OCI-LY1 (cell line): ENCODE measurements around the gene HES1.
"Not testable (repeated sequence)": the region's sequence is repeated elsewhere in the genome, so short reads cannot be mapped to it uniquely, and the experiment has no call there.

Source experiments
- H2AFZ ChIP-seq: fragments of 200-600 bp; sonication (generic), shearing (Covaris generic); 2 replicates; pipeline ENCODE4 v1.6.0; 2014; ENCODE audit warnings: antibody characterized with exemption, mild to moderate bottlenecking, low read length
- H3F3A ChIP-seq: fragments of 200-600 bp; sonication (generic), shearing (Covaris generic); 2 replicates; pipeline ENCODE4 v1.6.0; 2014; ENCODE audit warnings: mild to moderate bottlenecking, antibody characterized with exemption, low read length, moderate library complexity; ENCODE audit not compliant: insufficient read depth
- H3K27ac ChIP-seq: fragments of 200-600 bp; sonication (generic); 2 replicates; pipeline ENCODE4 v1.5.1; 2014; ENCODE audit warnings: low read length, mixed run types, mild to moderate bottlenecking, low read depth; ENCODE audit not compliant: poor library complexity, severe bottlenecking
- H3K27me3 ChIP-seq: fragments of 200-600 bp; sonication (generic); 2 replicates; pipeline ENCODE4 v1.6.0; 2014; ENCODE audit warnings: antibody characterized with exemption, mild to moderate bottlenecking, low read length, moderate library complexity; ENCODE audit not compliant: insufficient read depth
- H3K36me3 ChIP-seq: fragments of 200-600 bp; sonication (generic); 2 replicates; pipeline ENCODE4 v1.6.1; 2014; ENCODE audit warnings: mild to moderate bottlenecking, antibody characterized with exemption, low read length, moderate library complexity, mixed read lengths; ENCODE audit not compliant: insufficient read depth
- H3K4me1 ChIP-seq: fragments of 200-600 bp; sonication (generic); 2 replicates; pipeline ENCODE4 v1.5.1; 2014; ENCODE audit warnings: mild to moderate bottlenecking, low read length, moderate library complexity; ENCODE audit not compliant: insufficient read depth, severe bottlenecking
- H3K4me2 ChIP-seq: fragments of 200-600 bp; sonication (generic), shearing (Covaris generic); 2 replicates; pipeline ENCODE4 v1.6.1; 2014; ENCODE audit warnings: low read length
- H3K4me3 ChIP-seq: fragments of 200-600 bp; sonication (generic); 2 replicates; pipeline ENCODE4 v1.5.1; 2014; ENCODE audit warnings: low read length, low read depth, mild to moderate bottlenecking, mixed read lengths; ENCODE audit not compliant: poor library complexity, severe bottlenecking
- H3K79me2 ChIP-seq: fragments of 200-600 bp; shearing (Covaris generic); 2 replicates; pipeline ENCODE4 v1.6.1; 2016; ENCODE audit warnings: mixed run types, low read length, mixed read lengths; ENCODE audit not compliant: insufficient read depth
- H3K9ac ChIP-seq: fragments of 200-600 bp; sonication (generic), shearing (Covaris generic); 2 replicates; pipeline ENCODE4 v1.6.1; 2014; ENCODE audit warnings: mild to moderate bottlenecking, low read length, mixed read lengths
- H3K9me2 ChIP-seq: fragments of 200-600 bp; sonication (generic), shearing (Covaris generic); 2 replicates; pipeline ENCODE4 v1.6.1; 2014; ENCODE audit warnings: low read depth, mild to moderate bottlenecking, low read length, mixed read lengths
- H3K9me3 ChIP-seq: fragments of 200-600 bp; shearing (Covaris generic); 2 replicates; pipeline ENCODE4 v1.6.1; 2014; ENCODE audit warnings: low read length, mixed read lengths
- H4K20me1 ChIP-seq: fragments of 200-600 bp; sonication (generic), shearing (Covaris generic); 2 replicates; pipeline ENCODE4 v1.6.0; 2016; ENCODE audit warnings: mild to moderate bottlenecking, low read length; ENCODE audit not compliant: insufficient read depth
- EZH2 ChIP-seq: fragments of 200-600 bp; sonication (generic), shearing (Covaris generic); IDR thresholded peaks from 2 replicates; pipeline ENCODE4 v1.8.0; 2017; ENCODE audit warnings: borderline replicate concordance, mixed run types, mild to moderate bottlenecking, antibody characterized with exemption, low read length, moderate library complexity, mixed read lengths
- TF ChIP-seq, protein P1 (sequence below): fragments of 200-600 bp; sonication (generic), shearing (Covaris generic); IDR thresholded peaks from 2 replicates; pipeline ENCODE4 v1.5.1; 2017; ENCODE audit warnings: mild to moderate bottlenecking, antibody characterized with exemption, low read length, moderate library complexity, mixed read lengths

Gene HES1

DNA sequence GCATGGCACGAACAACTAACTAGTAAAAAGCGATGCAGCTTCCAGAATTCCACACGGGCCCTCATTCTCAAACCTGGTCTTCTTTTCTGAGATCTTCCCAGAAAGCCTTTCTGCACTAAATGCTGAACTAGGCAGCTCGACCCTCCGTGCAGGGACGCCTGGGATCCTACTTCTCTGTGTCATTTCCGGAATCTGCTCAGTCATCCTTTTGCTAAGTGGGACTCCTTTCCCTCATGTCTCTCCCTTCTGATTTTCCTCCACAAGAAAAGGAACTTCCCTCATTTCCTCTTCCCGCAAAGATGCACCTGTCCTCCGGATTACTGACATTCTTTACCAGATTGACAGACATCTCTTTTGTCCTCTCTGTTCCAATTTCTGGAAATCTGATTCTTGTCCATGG lies 9.2 kb upstream of the HES1 start:
- Histone ChIP-seq H3K9me3 (no peaks in the 10 kb centered on the region), H3K4me1 (peaks cover 10% of the 10 kb centered on the region), H3K27me3 (no peaks in the 10 kb centered on the region), H3K9ac (no peak overlapping the region), H3K4me2 (no peak overlapping the region), H3K9me2 (no peaks in the 10 kb centered on the region), H3K27ac (no peak overlapping the region), H2AFZ (no peak overlapping the region), H3K79me2 (no peaks in the 10 kb centered on the region), H3F3A (no peaks in the 10 kb centered on the region), H4K20me1 (no peaks in the 10 kb centered on the region), H3K36me3 (no peaks in the 10 kb centered on the region), H3K4me3 (no peak overlapping the region)
- no peak for TF ChIP-seq EZH2
- TF ChIP-seq, protein P1, sequence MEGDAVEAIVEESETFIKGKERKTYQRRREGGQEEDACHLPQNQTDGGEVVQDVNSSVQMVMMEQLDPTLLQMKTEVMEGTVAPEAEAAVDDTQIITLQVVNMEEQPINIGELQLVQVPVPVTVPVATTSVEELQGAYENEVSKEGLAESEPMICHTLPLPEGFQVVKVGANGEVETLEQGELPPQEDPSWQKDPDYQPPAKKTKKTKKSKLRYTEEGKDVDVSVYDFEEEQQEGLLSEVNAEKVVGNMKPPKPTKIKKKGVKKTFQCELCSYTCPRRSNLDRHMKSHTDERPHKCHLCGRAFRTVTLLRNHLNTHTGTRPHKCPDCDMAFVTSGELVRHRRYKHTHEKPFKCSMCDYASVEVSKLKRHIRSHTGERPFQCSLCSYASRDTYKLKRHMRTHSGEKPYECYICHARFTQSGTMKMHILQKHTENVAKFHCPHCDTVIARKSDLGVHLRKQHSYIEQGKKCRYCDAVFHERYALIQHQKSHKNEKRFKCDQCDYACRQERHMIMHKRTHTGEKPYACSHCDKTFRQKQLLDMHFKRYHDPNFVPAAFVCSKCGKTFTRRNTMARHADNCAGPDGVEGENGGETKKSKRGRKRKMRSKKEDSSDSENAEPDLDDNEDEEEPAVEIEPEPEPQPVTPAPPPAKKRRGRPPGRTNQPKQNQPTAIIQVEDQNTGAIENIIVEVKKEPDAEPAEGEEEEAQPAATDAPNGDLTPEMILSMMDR = no peak

- Histone ChIP-seq H3K4me2 (no peak overlapping the region), H4K20me1 (no peaks in the 10 kb centered on the region), H3K36me3 (no peaks in the 10 kb centered on the region), H2AFZ (no peak overlapping the region), H3K27ac (no peak overlapping the region), H3K27me3 (no peaks in the 10 kb centered on the region), H3K4me1 (peaks cover 10% of the 10 kb centered on the region), H3K9ac (no peak overlapping the region), H3F3A (no peaks in the 10 kb centered on the region), H3K9me2 (no peaks in the 10 kb centered on the region), H3K79me2 (no peaks in the 10 kb centered on the region), H3K4me3 (no peak overlapping the region), H3K9me3 (no peaks in the 10 kb centered on the region)
- TF ChIP-seq, protein P1 = no peak
- no peak for TF ChIP-seq EZH2
Observed at GRCh38 chr3:194128202-194128918, 7.6 kb upstream of the HES1 start.

DNA sequence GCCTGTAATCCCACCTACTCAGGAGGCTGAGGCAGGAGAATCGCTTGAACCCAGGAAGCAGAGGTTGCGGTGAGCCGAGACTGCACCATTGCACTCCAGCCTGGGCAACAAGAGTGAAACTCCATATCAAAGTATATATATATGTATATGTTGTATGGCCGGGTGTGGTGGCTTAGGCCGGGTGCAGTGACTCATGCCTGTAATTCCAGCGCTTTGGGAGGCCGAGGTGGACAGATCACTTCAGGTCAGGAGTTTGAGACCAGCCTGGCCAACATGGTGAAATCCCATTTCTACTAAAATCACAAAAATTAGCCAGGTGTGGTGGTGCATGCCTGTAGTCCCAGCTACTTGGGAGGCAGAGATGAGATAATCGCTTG lies 7.0 kb upstream of the HES1 start:
- H3K9ac ChIP-seq, H3K9me3 ChIP-seq, H2AFZ ChIP-seq, H3K79me2 ChIP-seq, H3K27me3 ChIP-seq, H3K27ac ChIP-seq, H3F3A ChIP-seq, H3K4me1 ChIP-seq, H3K4me3 ChIP-seq, H3K9me2 ChIP-seq, H3K36me3 ChIP-seq, H4K20me1 ChIP-seq, H3K4me2 ChIP-seq: not testable (repeated sequence)

DNA sequence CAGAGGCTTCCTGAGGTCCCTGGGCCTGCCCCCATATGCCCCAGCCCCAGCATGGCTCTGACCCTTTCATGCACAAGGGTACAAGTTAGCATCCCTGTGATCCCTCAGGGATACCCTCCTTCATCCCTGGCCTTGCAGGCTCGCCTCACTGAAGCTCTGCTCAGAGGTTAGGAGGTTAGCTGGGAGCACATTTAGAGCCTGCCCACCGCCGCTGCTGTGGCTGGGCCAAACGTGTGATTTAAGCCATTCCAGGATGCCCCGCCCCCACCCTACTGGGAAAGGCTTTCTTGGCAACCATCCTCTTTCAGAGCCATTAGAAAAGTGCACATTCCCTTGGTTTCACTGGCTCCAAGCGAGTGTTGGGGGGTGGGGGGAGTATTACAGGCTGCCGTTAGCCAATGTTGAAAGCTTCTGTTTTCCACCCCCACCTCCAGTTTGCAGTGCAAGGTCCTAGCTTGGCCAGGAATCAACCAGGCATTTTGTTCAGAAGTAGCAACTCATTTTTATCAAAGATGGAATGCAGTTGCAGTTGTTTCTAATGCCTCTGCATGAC lies 6.3 kb upstream of the HES1 start:
- Histone ChIP-seq H4K20me1 (no peaks in the 10 kb centered on the region), H3K4me3 (no peak overlapping the region), H3K27ac (no peak overlapping the region), H3K9me3 (no peaks in the 10 kb centered on the region), H3K9me2 (no peaks in the 10 kb centered on the region), H3K9ac (no peak overlapping the region), H3K4me1 (peaks cover 14% of the 10 kb centered on the region), H3K4me2 (no peak overlapping the region), H3K79me2 (no peaks in the 10 kb centered on the region), H3K27me3 (no peaks in the 10 kb centered on the region), H3K36me3 (no peaks in the 10 kb centered on the region), H3F3A (no peaks in the 10 kb centered on the region), H2AFZ (no peak overlapping the region)
- TF ChIP-seq EZH2 = no peak
- TF ChIP-seq, protein P1 = no peak
